ENCODE data around the gene RHBDD3.
"Not testable (repeated sequence)": the region's sequence is repeated elsewhere in the genome, so short reads cannot be mapped to it uniquely, and the experiment has no call there.

The RHBDD3 gene

DNA sequence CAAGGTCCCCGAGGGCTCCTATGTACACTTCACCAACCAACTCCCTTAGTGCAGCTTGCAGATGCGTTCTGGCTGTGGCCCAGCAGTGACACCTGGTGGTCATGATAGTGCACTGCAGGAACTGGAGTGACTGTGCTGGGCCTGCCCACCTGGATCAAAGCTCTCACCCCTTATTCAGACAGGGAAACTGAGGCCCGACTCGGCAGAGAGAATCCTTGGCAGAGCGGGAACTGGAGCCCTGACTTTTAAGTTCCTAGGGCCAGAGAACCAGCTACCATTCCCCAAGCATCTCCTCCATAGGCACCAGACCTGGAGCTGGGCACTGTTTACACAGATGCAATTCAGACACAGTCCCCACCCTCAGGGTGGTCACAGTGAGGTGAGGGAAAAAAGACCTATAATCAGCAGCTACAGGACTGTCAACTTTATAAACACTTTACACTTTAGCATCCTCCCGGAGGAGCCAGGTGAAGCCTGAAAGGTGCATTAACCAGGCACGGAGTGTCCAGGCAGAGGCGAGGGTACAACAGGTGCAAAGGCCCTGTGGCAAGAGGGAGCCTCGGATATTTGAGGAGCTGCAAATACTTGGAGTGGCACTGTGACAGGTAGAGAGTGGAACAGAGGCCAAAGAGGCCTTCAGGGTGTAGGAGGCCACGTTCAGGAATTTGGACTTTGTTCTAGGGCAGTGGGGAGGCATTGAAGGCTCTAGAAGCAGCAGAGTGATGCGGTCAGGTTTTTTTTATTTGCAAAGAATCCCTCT is 22.0 kb downstream of the RHBDD3 start:
- peak; percentile 79 for DNase-seq

DNA sequence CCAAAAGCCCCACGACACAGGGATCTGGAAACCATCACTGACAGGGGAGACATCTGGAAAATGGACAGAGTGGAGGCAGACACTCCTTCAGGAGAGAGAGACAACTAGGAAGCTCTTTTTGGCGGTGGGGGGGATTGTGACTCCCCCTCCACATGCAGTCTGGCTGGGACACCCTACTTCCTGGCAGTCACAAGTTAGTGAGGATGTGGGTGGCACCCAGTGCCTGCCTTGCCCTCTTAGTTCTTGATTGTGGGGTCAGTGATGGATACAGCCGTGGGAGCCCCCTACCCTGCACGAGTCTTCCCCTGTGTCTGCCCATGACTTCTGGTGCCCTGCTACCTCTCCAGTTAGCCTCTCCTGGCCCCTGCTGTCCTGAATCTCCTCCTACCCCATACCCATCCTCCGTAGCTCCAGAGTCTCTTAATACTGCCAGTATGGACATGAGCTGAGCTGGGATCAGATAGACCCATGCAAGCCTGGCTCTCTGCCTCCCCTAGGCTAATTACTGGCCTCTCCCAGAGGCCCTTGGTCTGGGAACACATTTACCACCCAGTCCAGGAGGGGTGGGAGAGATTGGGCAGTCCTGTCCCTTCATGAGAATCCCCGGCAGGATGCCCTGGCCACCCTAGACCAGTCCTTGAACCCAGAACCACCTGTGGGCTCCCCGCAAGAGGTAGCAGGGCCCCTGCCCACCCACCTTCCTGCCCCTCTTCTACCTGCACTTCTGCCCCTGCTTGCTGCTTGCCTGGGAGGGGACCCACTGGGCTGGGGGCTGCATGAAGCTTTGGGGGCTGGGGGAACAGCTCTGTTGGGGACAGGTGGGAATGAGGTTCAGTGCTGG is 22.8 kb downstream of the RHBDD3 start:
- DNase-seq = no peak

DNA sequence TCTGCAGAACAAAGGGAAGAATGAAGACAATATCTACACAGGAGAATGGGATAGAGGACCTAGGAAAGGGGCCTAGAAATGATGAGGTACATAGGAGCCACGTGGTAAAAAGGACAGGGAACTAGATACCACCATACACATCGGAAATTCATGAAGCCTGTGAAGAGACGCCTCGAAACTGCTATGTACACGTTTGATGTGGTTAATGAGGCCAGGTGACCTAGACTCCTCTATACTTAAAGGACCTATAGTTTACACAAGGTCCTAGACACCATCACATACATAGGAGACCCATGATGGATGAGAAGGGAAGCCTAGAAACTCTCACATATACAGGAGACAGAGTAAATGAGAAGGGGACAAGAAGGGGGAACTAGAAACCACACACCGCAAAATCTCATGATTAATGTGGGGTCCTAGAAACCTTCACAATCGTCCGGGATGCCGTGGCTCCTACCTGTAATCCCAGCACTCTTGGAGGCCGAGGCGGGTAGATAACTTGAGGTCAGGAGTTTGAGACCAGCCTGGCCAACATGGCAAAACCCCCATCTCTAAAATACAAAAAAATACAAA is 23.8 kb downstream of the RHBDD3 start:
- DNase-seq = no peak

DNA sequence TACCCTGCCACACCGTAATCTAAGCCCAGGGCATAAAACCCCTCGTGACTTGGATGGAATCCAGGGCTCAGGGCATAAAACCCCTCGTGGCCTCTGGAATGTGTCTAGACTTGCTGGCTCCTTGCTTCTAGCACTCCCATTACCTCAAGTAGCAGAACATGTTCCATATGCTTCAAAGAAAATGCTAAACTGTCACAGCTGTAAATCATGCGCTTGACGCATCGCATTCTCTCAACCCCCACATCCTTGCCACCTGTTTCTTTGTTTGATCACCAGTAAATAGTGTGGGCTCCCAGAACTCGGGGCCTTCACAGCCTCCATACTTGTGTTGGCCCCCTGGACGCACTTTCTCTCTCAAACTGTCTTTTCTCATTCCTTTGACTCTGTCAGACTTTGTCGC is 27.3 kb downstream of the RHBDD3 start:
- not testable (repeated sequence) for DNase-seq

DNA sequence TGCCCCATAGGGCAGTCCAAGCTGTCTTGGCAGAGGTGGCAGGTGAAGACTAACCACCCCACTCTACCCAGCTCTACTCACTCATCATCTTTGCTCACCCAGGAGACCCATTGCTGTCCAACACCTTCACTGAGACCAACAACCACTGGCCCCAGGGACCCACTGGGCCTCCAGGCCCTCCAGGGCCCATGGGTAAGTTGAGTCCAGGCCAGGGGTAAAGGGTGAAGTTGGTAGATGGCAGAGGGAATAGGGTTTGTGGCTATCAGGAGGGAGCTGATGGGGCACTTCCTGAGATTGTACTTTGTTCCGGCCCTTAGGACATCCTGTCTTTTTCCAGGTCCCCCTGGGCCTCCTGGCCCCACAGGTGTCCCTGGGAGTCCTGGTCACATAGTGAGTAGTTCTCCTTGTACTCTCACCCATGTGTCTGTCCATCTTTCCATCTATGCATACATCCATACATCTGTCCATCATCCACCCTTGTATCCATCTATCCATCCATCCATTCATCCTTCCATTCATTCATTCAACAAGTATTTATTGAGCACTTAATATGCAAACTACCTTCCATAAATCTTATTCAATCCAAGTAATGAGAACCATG is 34.4 kb downstream of the RHBDD3 start:
- DNase-seq = no peak

DNA sequence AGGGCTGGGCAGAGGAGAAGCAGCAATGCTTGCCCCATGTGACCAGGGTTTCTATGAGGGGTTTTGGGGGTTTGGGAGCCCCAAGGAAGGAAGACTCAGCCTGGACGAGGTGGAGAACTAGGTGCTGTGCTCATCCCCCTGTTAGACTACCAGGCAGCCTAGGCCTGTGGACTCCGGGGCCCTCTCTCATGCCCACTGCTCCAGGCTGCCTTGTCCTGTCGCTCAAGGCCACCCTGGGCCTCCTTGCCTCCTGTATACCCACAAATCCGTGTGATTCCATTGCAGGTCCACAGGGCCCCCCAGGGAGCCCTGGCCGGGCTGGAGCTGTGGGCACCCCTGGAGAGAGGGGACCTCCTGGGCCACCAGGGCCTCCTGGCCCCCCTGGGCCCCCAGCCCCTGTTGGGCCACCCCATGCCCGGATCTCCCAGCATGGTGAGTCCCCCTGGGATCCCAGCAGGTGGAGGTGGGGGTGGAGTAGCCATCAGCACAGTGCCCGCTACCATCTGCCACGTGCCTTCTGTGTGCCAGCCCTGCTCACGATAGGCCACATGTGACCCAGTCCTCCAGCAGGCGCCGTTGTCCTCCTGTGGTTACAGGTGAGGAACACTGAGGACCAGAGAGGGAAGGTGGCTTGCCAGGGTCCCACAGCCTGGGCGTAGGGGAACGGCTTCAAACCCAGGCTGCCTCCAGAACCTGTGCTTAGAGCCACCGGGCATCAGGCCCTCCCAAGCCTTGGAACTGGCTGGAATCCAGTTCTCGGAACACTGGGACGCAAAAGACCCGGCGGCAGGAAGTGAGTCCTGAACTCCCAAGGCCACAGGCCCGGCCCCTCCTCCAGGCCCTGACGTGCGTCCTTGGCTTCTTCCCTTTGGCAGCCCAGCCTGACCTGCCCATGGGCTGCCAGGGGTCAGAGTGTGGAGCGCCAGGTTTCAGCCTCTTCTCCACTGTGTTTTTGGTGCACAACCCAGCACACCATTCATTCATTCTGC is 35.5 kb downstream of the RHBDD3 start:
- DNase-seq = no peak

DNA sequence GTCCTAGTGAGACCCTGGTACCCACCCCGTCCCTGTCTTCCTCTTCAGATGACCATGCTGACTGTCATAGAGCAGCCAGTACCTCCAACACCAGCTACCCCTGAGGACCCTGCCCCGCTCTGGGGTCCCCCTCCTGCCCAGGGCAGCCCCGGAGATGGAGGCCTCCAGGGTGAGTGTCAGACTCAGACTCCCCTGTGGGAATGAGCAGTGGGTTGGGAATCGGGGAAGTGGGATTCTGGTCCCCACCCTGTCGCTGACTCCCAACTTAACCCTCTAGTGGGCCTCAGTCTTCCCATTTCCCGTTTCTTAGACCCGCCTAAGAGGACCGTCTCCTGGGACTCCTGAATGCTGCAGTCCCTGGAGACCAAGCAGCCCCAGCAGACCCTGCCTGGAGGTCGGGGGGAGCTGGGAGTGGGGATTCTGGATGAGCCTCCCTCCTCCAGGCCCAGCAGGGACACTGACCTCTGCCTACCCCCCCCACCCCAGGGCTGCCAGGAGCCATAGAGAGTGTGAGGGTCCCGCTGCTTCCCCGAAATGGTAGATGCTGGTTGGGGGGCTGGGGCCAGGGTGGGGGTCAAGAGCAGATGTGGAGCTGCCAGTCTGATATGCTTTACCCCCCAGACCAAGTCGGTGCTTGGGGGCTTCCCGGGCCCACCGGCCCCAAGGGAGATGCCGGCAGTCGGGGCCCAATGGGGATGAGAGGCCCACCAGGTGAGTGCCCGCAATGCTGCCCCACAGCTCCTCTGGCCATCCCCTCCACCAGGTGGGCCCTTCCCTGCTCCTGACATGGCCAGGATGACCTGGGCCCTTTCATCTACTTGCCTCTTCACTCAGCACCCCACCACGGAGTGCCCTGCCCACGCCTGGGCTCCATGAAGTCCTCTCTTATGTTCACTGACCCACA is 36.6 kb downstream of the RHBDD3 start:
- DNase-seq = no peak

DNA sequence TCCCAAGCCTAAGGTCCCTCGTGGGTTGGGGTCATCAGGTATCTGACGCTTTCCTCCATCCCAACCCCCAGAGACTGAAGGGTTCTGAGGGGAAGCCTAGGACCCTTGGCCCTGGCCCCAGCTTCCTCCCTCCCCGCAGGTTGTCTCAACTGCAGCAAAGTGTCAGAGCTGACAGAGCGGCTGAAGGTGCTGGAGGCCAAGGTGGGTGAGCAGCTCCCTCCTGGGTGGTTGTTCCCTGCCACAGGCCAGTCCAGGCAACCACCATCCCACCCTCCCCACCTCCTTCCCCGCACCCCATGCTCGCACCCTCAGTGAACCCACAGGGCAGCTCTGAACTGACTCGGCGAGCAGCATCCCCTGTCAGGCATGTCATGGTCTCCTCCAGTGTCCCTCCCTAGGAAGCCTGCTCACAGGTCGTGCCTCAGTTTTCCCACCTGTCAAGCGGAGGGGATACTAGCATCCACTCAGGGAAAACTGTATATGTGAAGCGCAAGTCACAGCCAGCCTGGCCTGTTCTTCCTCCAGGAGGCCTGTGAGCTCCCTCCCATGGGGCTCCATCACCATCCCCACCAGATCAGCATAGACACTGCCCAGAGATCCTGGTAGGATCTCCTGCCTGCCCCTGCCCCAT is 41.3 kb downstream of the RHBDD3 start:
- no peak for DNase-seq

DNA sequence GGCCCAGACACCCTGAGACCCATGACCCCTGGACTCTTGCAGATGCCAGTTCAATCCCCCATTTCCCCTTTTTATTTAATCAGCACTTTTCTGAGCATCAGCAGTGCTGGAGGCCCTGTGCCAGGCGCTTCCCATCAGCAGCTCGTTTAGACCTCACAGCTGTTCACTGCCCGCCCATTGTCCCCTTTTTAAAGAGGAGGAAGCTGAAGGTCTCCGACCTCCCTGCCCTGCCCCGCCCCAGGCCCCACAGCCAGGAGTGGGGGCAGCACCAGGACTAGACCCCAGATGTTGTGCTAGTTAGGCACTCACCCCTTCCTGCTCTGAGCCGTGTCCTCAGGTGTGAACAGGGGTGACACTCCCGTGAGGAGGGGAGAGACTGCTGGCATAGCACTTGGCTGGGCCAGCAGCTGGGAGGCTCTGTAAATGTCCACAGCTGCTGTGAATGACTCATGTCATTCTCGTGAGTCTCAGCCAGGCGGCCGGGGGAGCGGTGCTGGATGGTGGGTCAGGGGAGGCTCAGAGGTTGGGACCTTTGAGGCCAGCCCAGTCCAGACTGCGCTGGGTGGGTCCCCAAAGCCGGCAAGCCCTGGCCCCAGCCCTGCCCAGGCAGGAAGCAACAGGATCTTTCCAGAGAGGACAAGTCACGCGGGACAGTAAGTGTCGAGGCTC is 42.2 kb downstream of the RHBDD3 start:
- DNase-seq = peak; percentile 5

DNA sequence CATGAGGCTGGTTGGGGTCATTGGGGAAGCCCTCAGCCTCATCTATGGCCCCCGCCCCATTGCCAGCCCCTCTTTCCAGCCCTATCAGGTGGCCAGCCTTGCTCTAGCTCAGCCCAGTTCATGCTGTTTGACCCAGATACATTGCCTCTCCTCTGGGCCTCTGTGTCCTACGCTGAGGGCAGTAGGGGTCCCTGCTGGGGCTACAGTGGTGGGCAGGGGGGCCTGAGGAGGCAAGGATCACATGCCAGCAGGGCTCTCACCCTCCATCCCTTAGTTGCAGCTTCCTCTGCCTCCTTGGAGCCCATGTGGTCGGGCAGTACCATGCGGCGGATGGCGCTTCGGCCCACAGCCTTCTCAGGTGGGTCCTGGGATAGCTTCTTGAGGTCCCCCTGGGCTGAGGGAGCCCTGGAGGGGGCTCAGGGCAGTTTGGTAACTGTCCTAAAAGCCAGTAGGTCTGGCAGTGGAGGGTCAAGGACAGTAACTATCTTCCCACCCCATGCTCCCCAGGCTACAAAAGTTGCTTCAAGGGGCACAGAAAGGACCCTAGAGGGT is 42.8 kb downstream of the RHBDD3 start:
- no peak for DNase-seq

DNA sequence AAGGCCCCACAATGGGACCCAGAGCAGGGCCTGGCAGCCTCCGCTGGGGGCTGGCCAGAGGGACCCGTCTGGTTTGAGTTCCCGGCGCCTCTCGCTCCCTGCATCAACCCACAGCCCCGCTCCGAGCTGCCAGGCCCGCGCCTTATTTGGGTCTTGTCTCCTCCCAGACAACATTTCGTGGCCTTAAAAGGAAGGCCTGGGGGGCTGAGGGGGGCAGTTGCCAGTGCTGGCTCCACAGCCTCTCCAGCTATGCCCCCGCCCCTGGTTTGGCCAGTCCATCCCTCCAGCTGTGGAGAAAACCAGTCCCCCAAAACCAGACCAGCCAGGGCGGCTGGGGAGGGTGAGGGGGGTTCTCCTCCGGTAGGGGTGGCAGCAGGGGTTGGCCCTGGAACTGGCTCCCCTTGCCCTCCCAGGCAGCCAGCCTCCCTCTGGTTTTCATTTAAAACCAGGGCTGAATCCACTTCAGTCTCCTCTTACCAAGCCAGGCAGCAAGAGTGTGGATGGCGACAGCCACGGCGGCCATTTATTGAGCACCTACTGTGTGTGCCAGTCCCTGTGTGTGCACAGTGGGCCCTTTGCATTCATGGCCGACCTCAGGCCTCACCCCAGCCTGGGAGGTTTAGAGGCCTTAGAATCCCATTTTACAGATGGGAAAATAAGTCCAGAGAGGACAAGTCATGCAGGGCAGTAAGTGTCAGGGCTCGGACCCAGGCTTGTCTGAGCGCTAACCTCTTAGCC is 43.5 kb downstream of the RHBDD3 start:
- DNase-seq = no peak

DNA sequence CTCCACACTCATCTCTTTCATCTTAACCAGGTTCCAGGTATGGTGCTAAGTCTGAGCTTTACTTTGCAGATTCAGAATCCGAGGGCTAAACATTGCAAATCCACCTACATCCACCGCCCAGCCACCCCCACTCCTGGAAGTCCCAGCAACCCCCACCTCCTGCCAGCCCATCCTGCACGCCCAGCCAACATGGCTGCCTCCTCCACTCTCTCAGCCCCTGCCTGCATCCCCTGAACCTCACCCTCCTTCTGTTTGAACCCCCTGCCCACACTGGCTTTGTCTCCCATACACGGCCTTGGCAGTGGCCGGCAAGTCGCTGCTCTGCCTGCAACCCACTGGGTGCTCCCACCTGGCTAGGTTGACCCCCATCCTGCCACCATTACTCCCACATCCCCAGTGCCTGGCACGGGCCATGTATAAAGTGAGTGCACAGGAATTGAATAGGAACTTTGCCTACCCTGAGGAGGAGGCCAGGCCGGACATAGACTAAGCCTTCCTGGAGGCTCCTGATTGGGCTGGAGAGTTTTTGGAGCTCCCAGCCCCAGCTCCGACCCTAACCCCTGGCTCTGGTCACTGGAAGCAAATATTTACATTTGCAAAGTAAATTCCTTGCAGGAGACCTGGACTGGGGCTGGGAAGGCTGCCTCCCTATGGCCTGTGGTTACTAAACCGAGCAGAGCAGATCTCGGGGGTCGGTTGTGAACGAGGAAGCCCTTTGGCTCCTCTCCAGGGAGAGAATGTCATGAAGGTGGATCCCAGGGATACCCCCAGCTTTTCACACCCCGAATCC is 47.7 kb downstream of the RHBDD3 start:
- no peak for DNase-seq

DNA sequence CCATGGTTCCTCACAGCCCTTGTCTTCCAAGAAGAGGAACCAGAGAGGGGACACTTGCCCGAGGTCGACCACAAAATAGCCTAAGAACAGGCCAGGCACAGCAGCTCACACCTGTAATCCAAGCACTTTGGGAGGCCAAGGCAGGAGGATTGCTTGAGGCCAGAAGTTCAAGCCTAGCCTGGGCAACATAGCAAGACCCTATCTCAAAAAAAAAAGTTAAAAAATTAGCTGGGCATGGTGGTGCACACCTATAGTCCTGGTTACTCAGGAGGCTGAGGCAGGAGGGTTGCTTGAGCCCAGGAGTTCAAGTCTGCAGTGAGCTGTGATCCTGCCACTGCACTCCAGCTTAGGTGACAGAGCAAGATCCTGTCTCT is 48.4 kb downstream of the RHBDD3 start:
- not testable (repeated sequence) for DNase-seq

DNA sequence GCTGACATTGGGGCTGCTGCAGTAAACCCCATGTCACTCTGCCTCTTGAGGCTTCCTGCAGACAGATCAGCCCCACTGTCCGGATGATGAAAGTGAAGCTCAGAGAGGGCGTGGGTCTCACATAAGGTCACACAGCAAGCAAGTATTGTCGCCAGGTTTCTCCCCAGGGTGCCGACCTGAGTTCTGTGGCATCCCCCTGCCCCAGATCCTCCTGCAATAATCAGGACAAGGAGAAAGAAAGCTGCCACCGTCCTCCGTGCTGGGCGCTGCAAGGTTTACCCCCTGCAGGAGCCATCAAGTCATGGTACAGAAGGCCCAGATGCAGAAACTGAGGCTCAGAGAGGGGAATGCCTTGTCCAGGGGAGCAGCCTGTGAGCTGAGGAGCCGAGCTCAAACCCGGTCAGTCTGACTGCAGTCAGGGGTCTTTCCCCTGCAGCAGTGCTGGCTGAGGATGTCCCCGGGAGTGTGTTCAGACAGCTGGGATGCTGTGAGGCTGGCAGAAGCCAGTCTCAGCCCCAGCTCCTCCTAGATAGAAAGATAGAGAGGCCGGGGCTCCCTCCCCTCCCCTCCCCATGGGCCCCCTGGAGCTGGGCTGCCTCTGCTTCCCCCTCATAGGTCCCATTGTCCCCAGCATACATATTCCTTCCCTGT is 48.9 kb downstream of the RHBDD3 start:
- DNase-seq = no peak

DNA sequence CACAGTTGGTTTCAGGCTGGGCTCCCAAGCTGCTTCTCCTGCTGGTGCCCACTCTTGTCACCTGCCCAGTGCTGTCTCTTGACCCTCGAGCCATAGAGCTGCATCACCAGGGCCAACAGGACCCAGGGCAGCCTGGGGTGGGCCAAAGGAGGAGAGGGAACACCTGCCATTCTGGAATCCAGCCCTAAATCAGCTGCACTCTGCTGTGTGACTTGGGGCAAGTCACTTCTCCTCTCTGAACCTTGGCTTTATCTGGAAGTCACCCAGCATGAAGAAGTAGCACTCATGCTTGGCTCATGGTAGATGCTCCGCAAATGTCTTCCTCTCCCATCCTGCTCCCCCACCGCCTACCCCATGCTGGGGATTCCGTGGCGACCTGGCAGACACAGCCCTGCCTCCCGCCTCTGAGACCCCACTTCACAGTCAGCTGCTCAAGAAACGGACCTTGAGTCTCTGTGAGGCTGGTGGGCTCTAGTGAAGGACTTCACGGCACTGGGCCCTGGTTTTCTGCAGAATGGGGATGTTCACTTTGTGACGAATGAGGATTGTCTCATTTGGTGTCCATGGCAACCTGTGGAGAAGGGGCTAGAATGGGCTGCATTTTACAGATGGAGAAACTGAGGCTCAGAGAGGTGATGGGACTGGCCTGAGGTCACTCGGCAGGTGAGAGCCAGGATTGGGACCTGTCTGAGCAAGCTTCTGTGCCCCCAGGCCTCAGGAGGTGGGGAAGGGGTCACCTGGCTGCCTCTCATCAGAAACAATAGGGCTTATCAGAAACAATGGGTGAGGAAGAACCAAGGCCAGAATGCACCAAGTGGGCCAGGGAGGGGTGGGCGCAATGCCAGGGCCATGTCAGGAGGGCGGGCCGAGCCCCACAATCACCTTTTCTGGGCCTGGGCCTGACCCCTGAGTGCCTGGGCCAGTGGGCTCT is 49.7 kb downstream of the RHBDD3 start:
- no peak for DNase-seq

DNA sequence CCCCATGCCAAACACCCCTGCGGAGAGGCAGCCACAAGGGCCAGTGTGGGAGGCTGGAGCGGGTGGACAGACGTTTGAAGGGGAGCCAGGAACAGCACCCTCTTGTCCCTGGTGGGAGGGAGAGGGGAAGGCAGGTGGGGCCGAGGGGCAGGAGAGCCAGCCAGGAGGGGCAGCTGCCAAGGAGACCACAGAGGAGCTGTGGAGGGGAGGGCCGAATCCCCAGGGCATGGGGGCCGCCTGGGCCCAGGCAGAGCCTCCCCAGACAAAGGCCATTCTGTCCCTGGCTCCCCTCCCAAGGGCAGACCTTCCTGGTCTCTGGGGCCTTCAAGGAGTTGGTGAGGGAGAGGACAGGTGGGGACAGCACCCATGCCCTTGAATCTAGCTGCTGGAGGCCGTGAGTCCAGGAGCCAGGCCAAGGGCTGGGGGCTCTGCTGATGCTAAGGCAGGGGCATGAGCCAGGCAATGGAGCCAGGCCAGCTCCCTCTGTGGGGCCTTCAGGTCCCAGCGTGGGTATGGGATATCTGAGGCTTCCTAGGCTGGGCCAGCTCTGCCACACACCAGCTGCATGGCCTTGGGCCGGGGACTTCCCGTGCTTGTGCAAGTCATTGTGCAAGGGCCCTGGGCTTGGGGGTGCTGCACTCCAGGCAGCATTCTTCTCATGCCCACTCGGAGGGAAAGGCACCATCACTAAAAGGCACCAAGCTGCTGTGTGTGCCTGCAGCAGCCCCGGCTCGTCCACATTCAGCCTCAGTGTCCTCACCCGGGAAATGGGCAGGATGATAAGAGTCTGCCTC is 50.7 kb downstream of the RHBDD3 start:
- no peak for DNase-seq

All from OCI-M1 (cell line).